Heart right ventricle (tissue), 16 donors: ENCODE results near the gene ELFN1. TPM values are rescaled to one million over a fixed set of nuclear protein-coding genes. Genes with fewer than 3 reads are reported as not detected.

ENCODE experiments used
- ATAC-seq, 8 donors: fragments of 200-7000 bp; cut with Tn5 transposase; one replicate each; pipeline ENCODE4 v1.9.1; 2020; ENCODE audit warnings: mild to moderate bottlenecking in 8 of 8, moderate library complexity in 8 of 8, moderate number of reproducible peaks in 1 of 8
- DNase-seq, 2 donors: peaks; one replicate each; pipeline ENCODE4 v3.0.0-alpha.2; 2020
- H3K27ac ChIP-seq, 10 donors: fragments of 200-600 bp; sonication (generic) in 2 of 10; one replicate each; pipeline versions ENCODE4 v1.5.0 to v1.8.0; 2020 to 2022; ENCODE audit warnings: mild to moderate bottlenecking in 3 of 10
- H3K27me3 ChIP-seq, 7 donors: fragments of 200-600 bp; one replicate each; pipeline ENCODE4 v1.8.0; 2021 to 2022; ENCODE audit warnings: mild to moderate bottlenecking in 2 of 7
- H3K36me3 ChIP-seq, 9 donors: fragments of 200-600 bp; sonication (generic) in 1 of 9; one replicate each; pipeline versions ENCODE4 v1.5.0 to v1.8.0; 2020 to 2022; ENCODE audit warnings: mild to moderate bottlenecking in 2 of 9
- H3K4me1 ChIP-seq, 9 donors: fragments of 200-600 bp; sonication (generic) in 1 of 9; one replicate each; pipeline versions ENCODE4 v1.5.0 to v1.8.0; 2020 to 2022; ENCODE audit warnings: mild to moderate bottlenecking in 4 of 9
- H3K4me3 ChIP-seq, 10 donors: fragments of 200-600 bp; sonication (generic) in 2 of 10; one replicate each; pipeline versions ENCODE4 v1.5.0 to v1.8.0; 2020 to 2022; ENCODE audit warnings: mild to moderate bottlenecking in 7 of 10, moderate library complexity in 2 of 10
- H3K9me3 ChIP-seq, 11 donors: fragments of 200-600 bp in 10 of 11; sonication (generic) in 2 of 11; one replicate each; pipeline versions ENCODE4 v1.5.0 to v1.8.0; 2013 to 2022; ENCODE audit warnings: mild to moderate bottlenecking in 2 of 11, control low read depth in 1 of 11, moderate library complexity in 1 of 11
- CTCF ChIP-seq, 9 donors: fragments of 200-600 bp; sonication (generic) in 2 of 9; IDR thresholded peaks; one replicate each; pipeline versions ENCODE4 v1.5.0 to v1.8.0; 2021 to 2022; ENCODE audit warnings: antibody characterized with exemption in 9 of 9, mild to moderate bottlenecking in 5 of 9, moderate library complexity in 1 of 9
- WGBS, 2 donors: extraction: QIAGEN DNeasy Blood & Tissue Kit; methylation state at CpG; one replicate each; pipeline ENCODE4 v1.1.7; 2013; ENCODE audit warnings: inconsistent platforms in 1 of 2; 5-methylcytosine and 5-hydroxymethylcytosine counted together
- intact Hi-C, 10 donors: fragments of 100-400 bp; cut with DNase I; formaldehyde crosslinking; loops; one replicate each; pipeline versions ENCODE4 v1.11.1 to v1.14.2; 2022
- polyA plus RNA-seq, 2 donors: library from polyadenylated mRNA; stranded (reverse); fragments of 200-250 nt; gene quantifications; one replicate each; pipeline ENCODE4 v1.2.3, GENCODE V29; 2013
- total RNA-seq, 10 donors: library from RNA; stranded (reverse); fragmentation: NEBNext Ultra II Directional in 3 of 10; extraction: Animal tissue kit (Norgen Biotek cat#: 25700) in 3 of 10; gene quantifications; one replicate each; pipeline versions ENCODE4 v1.2.1 to v1.2.4, GENCODE V29; 2021 to 2023
- donor health status: Arrhythmogenic right ventricular cardiomyopathy.
- donor health status: ischemic (EF 13 %, LVEDD 7.1; RV severe dilation, severe dysfunction).
- donor health status: healthy with polysubstance abuse.
- donor health status: DM: no; HTN: yes; CAD: no.
- donor health status: DM: no; HTN: no; CAD: no.
- donor health status: ischemic (EF 25% LVEDD 6.9; RV normal size, moderate dysfunction).
- donor health status: ischemic (EF 25% LVEDD 5.7; RV mildly dilated, moderate dysfunction).
- donor health status: healthy.
- donor health status: DM: yes; HTN: yes; CAD: no.
- donor health status: Ischemic cardiomyopathy.
- donor health status: ischemic (EF 35%, LVEDD 5.7; RV mildly dilated, moderate dysfunction).
- donor health status: nonischemic (EF 11% LVEDD 7.7; RV severe dilation, severe dysfunction).
- donor health status: DM: yes; HTN: yes; CAD: no.
- donor health status: PGD.
- donor health status: ischemic (EF 29% LVEDD 5.4; RV normal size, mild dysfunction).
- donor health status: nonischemic (EF 23%, LVEDD 6.1; RV moderate dilation, normal function).

ELFN1 gene
- total and polyA plus RNA-seq, 12 donors, result 3.0 to 9.5 (median 6.0) TPM

- intact Hi-C loops, result loop anchor here in 8 of 10 donors (2.0 to 10.0 kb wide), 9 partner anchors 77 to 680 kb away; no protein-coding TSS in a partner anchor
- Histone ChIP-seq H3K27me3 (peaks cover 7 to 84% (median 21%) of the 10 kb centered on the region in 7 donors), H3K27ac (peak overlapping the region; percentile 58 to 92 (median 82)), H3K9me3 (peaks cover 0 to 5% (median 0%) of the 10 kb centered on the region in 11 donors), H3K4me3 (peak overlapping the region; percentile 57 to 75 (median 72)), H3K36me3 (no peaks in the 10 kb centered on the region), H3K4me1 (peaks cover 18 to 55% (median 46%) of the 10 kb centered on the region in 9 donors)
- ATAC-seq (peak; percentile 28 to 60 (median 50)), DNase-seq (peak; percentile 70 to 71)
- TF ChIP-seq CTCF (IDR thresholded peaks at IDR 0.05), result peak; percentile 37 to 88 (median 72)
- WGBS, 2 donors, result 1% methylated on average over 67 to 90 of the region's 95 CpGs
Observed at GRCh38 chr7:1664711-1665548, 5.1 kb upstream of the ELFN1 start.

GRCh38 chr7:1665549-1666316 lies 4.3 kb upstream of the ELFN1 start:
- H3K36me3 ChIP-seq, result no peaks in the 10 kb centered on the region
- TF ChIP-seq CTCF (IDR thresholded peaks at IDR 0.05), result no peak
- H3K4me3 ChIP-seq, result peak overlapping the region; percentile 57 to 86 (median 72)
- H3K27me3 ChIP-seq, result peaks cover 7 to 92% (median 29%) of the 10 kb centered on the region in 7 donors
- peaks cover 0 to 5% (median 0%) of the 10 kb centered on the region in 11 donors for H3K9me3 ChIP-seq
- ATAC-seq, result peak in 7 of 8 donors; percentile 10 to 38 (median 29)
- peak overlapping the region; percentile 68 to 92 (median 82) for H3K27ac ChIP-seq
- peaks cover 18 to 63% (median 51%) of the 10 kb centered on the region in 9 donors for H3K4me1 ChIP-seq
- intact Hi-C loops, result loop anchor here in 8 of 10 donors (2.0 to 10.0 kb wide), 9 partner anchors 77 to 679 kb away; no protein-coding TSS in a partner anchor
- DNase-seq, result peak; percentile 56 to 61
- 0 to 1% methylated on average over 46 to 83 of the region's 98 CpGs for WGBS, 2 donors

- DNase-seq (no peak), ATAC-seq (peak in 1 of 8 donors; percentile 2)
- Histone ChIP-seq H3K4me3 (peak overlapping the region; percentile 57 to 86 (median 72)), H3K27ac (peak overlapping the region; percentile 66 to 92 (median 82)), H3K27me3 (peaks cover 7 to 97% (median 36%) of the 10 kb centered on the region in 7 donors), H3K36me3 (no peaks in the 10 kb centered on the region), H3K4me1 (peaks cover 18 to 69% (median 52%) of the 10 kb centered on the region in 9 donors), H3K9me3 (peaks cover 0 to 5% (median 0%) of the 10 kb centered on the region in 11 donors)
- intact Hi-C loops, result loop anchor here in 7 of 10 donors (2.0 to 10.0 kb wide), 9 partner anchors 76 to 678 kb away; no protein-coding TSS in a partner anchor
- WGBS, 2 donors, result 0 to 1% methylated on average over 58 of the region's 58 CpGs
- TF ChIP-seq CTCF (IDR thresholded peaks at IDR 0.05), result no peak
Observed at GRCh38 chr7:1666317-1666822, 3.7 kb upstream of the ELFN1 start.
